ENCODE results near the gene RNF220. TPM values are rescaled to one million over a fixed set of nuclear protein-coding genes. Genes with fewer than 3 reads are reported as not detected.
"Not testable (repeated sequence)": the region's sequence is repeated elsewhere in the genome, so short reads cannot be mapped to it uniquely, and the experiment has no call there.

The RNF220 gene
- total RNA-seq, 1 experiment from 2014 or later: 62.5 TPM

DNA sequence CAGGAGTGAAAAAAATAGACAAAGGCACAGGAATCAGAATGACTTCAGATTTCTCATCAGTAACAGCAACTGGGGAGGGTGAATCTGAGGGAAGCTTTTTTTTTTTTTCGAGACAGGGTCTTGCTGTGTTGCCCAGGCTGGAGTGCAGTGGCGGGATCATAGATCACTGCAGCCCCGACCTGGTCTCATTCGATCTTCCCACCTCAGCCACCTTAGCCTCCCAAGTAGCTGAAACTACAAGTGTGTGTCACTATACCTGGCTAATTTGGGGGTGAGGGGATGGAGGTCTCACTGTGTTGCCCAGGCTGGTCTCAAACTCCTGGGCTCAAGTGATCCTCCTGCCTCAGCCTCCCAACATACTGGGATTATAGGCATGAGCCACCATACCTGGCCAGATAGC, 280.2 kb downstream of the RNF220 start:
- H3K36me3 ChIP-seq: no peaks in the 10 kb centered on the region
- DNase-seq: no peak
- no peak overlapping the region for H3K4me3 ChIP-seq
- no peaks in the 10 kb centered on the region for H3K9me3 ChIP-seq
- no peaks in the 10 kb centered on the region for H3K27me3 ChIP-seq

- DNase-seq: no peak
- Histone ChIP-seq H3K9me3 (no peaks in the 10 kb centered on the region), H3K27me3 (no peaks in the 10 kb centered on the region), H3K36me3 (no peaks in the 10 kb centered on the region), H3K4me3 (no peak overlapping the region)
Observed at GRCh38 chr1:44685881-44686280, 280.8 kb downstream of the RNF220 start.

- no peak overlapping the region for H3K4me3 ChIP-seq
- DNase-seq: no peak
- H3K9me3 ChIP-seq: no peaks in the 10 kb centered on the region
- H3K36me3 ChIP-seq: no peaks in the 10 kb centered on the region
- H3K27me3 ChIP-seq: no peaks in the 10 kb centered on the region
Observed at GRCh38 chr1:44688760-44689446, 283.8 kb downstream of the RNF220 start.

- DNase-seq: no peak
Observed at GRCh38 chr1:44689447-44689765, 284.4 kb downstream of the RNF220 start.

DNA sequence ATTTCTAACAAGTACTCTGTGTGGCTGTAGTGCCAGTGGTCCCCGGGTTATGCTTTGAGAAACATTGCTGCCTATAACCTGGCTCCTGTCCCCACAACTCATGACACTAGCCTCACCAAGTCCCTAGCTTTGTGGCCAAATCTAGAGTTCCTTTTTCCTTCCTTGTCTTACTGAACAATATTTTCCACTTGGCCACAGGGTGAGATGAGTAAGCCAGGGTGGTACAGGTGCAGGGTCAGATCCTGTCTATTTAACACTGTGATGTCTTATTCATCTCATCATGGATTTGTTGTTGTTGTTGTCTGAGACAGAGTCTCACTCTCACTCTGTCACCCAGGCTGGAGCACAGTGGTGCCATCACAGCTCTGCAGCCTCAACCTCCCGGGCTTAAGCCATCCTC, 288.1 kb downstream of the RNF220 start:
- no peaks in the 10 kb centered on the region for H3K9me3 ChIP-seq
- no peak for DNase-seq
- H3K36me3 ChIP-seq: no peaks in the 10 kb centered on the region
- H3K27me3 ChIP-seq: no peaks in the 10 kb centered on the region
- H3K4me3 ChIP-seq: no peak overlapping the region

More at GRCh38 chr1:44689447-44689765, 284.4 kb downstream of the RNF220 start:
- Histone ChIP-seq H3K9me3 (no peaks in the 10 kb centered on the region), H3K36me3 (no peaks in the 10 kb centered on the region), H3K4me3 (no peak overlapping the region), H3K27me3 (no peaks in the 10 kb centered on the region)

GRCh38 chr1:44693900-44694299, 288.8 kb downstream of the RNF220 start:
- no peaks in the 10 kb centered on the region for H3K9me3 ChIP-seq
- H3K27me3 ChIP-seq: no peaks in the 10 kb centered on the region
- DNase-seq: no peak
- no peaks in the 10 kb centered on the region for H3K36me3 ChIP-seq
- no peak overlapping the region for H3K4me3 ChIP-seq

DNA sequence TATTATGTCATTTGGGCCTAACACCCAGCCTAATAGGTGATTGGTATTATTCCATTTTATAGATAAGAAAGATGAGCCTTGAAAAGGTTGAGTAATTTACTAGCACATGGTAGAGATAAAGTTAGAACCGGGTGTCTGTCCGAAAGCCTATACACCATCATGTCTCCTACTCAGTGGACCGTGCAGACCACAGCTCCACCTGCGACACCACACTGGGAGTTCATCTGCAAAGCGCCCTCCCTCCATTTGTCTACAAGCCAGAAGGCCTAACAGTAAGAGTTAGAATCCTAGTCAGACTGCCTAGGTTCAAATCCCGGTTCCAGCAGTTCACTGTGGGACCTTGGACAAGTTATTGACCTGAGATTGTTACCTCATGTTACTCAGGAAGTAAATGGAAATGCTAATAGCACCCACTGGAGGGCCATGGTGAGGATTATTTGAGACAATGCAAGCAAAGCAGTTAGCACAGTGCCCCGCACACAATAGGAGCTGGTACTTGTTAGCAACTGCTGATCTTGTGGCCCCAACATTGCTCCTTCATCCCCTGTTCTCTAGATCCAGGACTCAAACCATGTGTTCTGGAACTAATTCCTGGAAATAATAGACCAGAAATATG, 289.9 kb downstream of the RNF220 start:
- DNase-seq: no peak
- no peaks in the 10 kb centered on the region for H3K9me3 ChIP-seq
- H3K4me3 ChIP-seq: no peak overlapping the region
- H3K27me3 ChIP-seq: no peaks in the 10 kb centered on the region
- no peaks in the 10 kb centered on the region for H3K36me3 ChIP-seq

DNA sequence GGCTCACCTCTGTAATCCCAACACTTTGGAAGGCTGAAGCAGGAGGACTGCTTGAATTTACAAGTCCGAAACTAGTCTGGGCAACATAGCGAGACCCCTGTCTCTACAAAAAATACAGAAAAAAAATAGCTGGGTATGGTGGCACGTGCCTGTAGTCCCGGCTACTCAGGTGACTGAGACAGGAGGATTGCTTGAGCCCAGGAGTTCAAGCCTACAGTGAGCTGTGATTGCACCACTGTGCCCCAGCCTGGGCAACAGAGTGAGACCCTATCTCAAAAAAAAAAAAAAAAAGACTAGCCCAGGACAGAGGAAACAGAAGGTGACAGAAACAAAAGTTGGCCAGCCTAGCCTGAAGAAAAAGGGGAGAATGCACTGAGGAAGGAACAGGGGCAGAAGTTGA, 290.6 kb downstream of the RNF220 start:
- DNase-seq: no peak
- Histone ChIP-seq H3K27me3 (no peaks in the 10 kb centered on the region), H3K36me3 (no peaks in the 10 kb centered on the region), H3K9me3 (no peaks in the 10 kb centered on the region), H3K4me3 (no peak overlapping the region)

GRCh38 chr1:44696101-44696500, 291.0 kb downstream of the RNF220 start:
- no peak for DNase-seq

DNA sequence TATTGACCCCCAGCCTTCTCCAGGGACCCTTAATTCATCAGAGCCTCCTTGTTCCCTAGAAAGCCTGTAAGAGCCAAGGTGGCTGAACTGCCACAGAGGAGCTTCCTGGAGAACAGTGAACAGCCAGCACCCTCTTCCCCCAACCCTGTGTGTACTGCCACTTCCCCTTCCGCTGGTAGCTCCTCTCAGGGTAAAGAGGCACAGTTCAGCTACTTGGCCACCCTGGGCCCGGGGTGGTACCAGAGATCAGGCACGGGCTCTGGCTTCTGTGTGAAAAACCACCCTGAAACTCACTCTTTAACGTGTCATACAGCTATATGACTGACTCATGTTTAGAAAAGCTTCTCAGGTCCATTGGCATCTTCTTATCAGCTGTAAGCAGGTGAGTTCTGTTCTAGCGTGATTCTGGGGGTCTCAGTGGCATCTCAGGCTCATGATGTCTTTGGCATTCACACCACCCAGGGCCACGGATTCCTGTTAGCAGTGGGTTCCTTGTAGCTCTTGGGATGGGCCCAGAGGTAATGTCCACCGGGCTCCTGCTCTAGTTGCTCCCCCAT, 291.8 kb downstream of the RNF220 start:
- Histone ChIP-seq H3K27me3 (no peaks in the 10 kb centered on the region), H3K4me3 (no peak overlapping the region), H3K9me3 (no peaks in the 10 kb centered on the region), H3K36me3 (no peaks in the 10 kb centered on the region)
- DNase-seq: no peak

More at GRCh38 chr1:44696101-44696500, 291.0 kb downstream of the RNF220 start:
- Histone ChIP-seq H3K4me3 (no peak overlapping the region), H3K36me3 (no peaks in the 10 kb centered on the region), H3K27me3 (no peaks in the 10 kb centered on the region), H3K9me3 (no peaks in the 10 kb centered on the region)

GRCh38 chr1:44698138-44698537, 293.1 kb downstream of the RNF220 start:
- Histone ChIP-seq H3K9me3 (no peaks in the 10 kb centered on the region), H3K27me3 (no peaks in the 10 kb centered on the region), H3K36me3 (no peaks in the 10 kb centered on the region), H3K4me3 (no peak overlapping the region)
- DNase-seq: no peak

DNA sequence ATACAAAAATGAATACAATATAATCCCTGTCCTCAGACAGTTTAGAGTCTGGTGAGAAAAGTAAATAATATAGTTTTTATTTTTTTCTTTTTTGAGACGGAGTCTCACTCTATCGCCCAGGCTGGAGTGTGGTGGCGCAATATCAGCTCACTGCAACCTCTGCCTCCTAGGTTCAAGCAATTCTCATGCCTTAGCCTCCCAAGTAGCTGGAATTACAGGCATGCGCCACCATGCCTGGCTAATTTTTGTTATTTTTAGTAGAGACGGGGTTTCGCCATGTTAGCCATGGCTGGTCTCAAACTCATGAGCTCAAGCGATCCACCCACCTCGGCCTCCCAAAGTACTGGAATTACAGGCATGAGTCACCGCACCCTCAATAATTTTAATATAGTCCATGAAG, 294.3 kb downstream of the RNF220 start:
- not testable (repeated sequence) for H3K4me3 ChIP-seq, DNase-seq, H3K36me3 ChIP-seq, H3K9me3 ChIP-seq, H3K27me3 ChIP-seq

- no peaks in the 10 kb centered on the region for H3K27me3 ChIP-seq
- no peaks in the 10 kb centered on the region for H3K36me3 ChIP-seq
- no peaks in the 10 kb centered on the region for H3K9me3 ChIP-seq
- H3K4me3 ChIP-seq: no peak overlapping the region
- DNase-seq: no peak
Observed at GRCh38 chr1:44700573-44700972, 295.5 kb downstream of the RNF220 start.

DNA sequence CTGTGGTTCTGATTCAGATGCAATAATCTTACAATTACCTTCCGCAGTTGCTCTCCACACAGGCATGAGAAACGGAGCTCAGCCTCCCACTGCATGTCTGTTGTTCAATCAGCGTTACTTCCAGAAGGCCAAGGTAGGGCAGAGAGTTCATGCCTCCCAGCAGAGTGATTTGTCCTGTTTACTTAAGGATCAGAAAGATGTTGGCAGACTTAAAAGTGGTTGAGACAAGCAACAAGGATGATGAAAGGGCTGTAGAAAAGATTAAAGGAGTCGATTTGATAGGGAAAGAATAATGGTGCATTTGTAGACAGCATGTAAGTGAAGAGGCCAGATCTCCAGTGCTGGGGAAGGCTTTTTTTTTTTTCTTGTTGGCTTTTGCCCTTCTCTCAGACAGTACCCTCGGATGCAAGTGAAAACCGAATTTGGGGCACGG, 296.1 kb downstream of the RNF220 start:
- no peaks in the 10 kb centered on the region for H3K27me3 ChIP-seq
- H3K36me3 ChIP-seq: no peaks in the 10 kb centered on the region
- no peak overlapping the region for H3K4me3 ChIP-seq
- no peaks in the 10 kb centered on the region for H3K9me3 ChIP-seq
- DNase-seq: no peak

Other genes starting within 250 kb of the RNF220 start
- 15.6 and 36.4 TPM in 2 replicates for gene DMAP1, start 191.8 kb upstream of the RNF220 start, total RNA-seq (2014; rRNA removed; shearing (Covaris generic); ENCODE audit: low replicate concordance)
- gene ERI3, start 50.0 kb upstream of the RNF220 start, total RNA-seq (2014; rRNA removed; shearing (Covaris generic); ENCODE audit: low replicate concordance): 89.7 and 147 TPM in 2 replicates